Vagina (tissue), 2 donors: ENCODE results near the gene MTCH1.

Experiments
- POLR2A ChIP-seq, 2 donors: fragments of 450-650 bp; IDR thresholded peaks; one replicate each; pipeline ENCODE4 v1.6.1; 2017; ENCODE audit warnings: antibody characterized with exemption in 2 of 2, mild to moderate bottlenecking in 2 of 2, moderate library complexity in 2 of 2
- POLR2AphosphoS5 ChIP-seq, 2 donors: sonication (generic); formaldehyde crosslinking; IDR thresholded peaks; one replicate each; pipeline ENCODE4 v1.9.0; 2017; ENCODE audit warnings: antibody characterized with exemption in 2 of 2, mild to moderate bottlenecking in 2 of 2, low read depth in 1 of 2; ENCODE audit not compliant: insufficient read depth in 1 of 2
- TF ChIP-seq, protein P1 (sequence below), 3 experiments: fragments of 450-650 bp in 2 of 3; fragments of 200-600 bp in 1 of 3; sonication (generic) in 1 of 3; IDR thresholded peaks; one replicate each; pipeline ENCODE4 v1.5.1; 2017 to 2019; ENCODE audit warnings: antibody characterized with exemption in 3 of 3, mild to moderate bottlenecking in 2 of 3, moderate library complexity in 2 of 3

DNA sequence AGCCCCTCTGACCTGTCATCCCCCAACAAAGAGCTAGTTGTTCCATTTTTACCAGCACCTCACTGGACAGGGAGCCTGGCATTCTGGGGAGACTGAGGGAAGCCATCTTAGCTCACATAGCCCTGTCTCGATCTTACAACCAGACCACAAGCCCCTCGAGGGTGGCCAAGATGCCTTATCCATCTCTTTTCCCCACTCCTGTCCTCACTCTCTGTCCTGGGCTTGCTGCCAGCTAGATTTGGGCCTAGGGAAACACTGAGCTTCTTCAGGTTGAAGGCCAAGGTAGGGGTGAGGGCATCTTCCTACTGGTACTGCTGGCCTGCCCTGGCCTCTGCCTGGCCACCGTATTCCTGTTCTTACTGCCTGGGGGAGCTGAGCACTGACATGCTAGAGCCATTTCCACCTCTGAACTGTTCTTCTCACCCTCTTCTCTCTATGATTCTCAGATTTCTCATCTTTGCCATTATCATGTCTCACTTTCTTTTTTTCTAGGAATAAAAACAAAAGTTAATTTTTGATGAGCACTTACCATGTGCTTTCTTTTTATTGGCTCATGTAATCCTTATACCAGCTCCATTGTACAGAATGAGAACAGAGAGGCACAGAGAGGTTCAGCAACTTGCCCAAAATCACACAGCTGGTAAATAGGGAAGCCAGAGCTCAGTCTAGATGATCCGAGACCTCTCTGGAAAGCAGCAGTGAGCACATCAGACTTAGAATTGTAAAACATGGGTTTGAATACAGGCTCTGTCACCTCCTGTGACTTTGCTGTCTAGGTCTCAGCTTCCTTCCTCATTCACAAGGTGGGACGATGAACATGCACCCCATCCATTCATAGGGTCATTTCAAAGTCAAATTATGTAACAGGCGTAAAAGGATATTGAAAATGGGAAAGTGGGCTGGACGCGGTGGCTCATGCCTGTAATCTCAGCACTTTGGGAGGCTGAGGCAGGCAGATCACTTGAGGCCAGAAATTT is 48.1 kb upstream of the MTCH1 start:
- TF ChIP-seq, protein P1, sequence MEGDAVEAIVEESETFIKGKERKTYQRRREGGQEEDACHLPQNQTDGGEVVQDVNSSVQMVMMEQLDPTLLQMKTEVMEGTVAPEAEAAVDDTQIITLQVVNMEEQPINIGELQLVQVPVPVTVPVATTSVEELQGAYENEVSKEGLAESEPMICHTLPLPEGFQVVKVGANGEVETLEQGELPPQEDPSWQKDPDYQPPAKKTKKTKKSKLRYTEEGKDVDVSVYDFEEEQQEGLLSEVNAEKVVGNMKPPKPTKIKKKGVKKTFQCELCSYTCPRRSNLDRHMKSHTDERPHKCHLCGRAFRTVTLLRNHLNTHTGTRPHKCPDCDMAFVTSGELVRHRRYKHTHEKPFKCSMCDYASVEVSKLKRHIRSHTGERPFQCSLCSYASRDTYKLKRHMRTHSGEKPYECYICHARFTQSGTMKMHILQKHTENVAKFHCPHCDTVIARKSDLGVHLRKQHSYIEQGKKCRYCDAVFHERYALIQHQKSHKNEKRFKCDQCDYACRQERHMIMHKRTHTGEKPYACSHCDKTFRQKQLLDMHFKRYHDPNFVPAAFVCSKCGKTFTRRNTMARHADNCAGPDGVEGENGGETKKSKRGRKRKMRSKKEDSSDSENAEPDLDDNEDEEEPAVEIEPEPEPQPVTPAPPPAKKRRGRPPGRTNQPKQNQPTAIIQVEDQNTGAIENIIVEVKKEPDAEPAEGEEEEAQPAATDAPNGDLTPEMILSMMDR (IDR thresholded peaks at IDR 0.05) = no peak
- TF ChIP-seq POLR2A (IDR thresholded peaks at IDR 0.05) (no peak), POLR2AphosphoS5 (IDR thresholded peaks at IDR 0.05; ENCODE audit: insufficient read depth in 1 of 2, low read depth in 1 of 2) (no peak)
